ENCODE measurements around the gene STXBP6. TPM values are rescaled to one million over a fixed set of nuclear protein-coding genes. Genes with fewer than 3 reads are reported as not detected.
"Not testable (repeated sequence)": the region's sequence is repeated elsewhere in the genome, so short reads cannot be mapped to it uniquely, and the experiment has no call there.

The STXBP6 gene
- total RNA-seq, 2 experiments from 2014 or later = not detected

- ATAC-seq (ENCODE audit: poor library complexity) = no peak
- POLR2A ChIA-PET = no interaction called here
Measured at GRCh38 chr14:24964048-24964447, 85.9 kb downstream of the STXBP6 start.

GRCh38 chr14:24962118-24962517 is 87.8 kb downstream of the STXBP6 start:
- H3K4me1 ChIP-seq (ENCODE audit: insufficient read depth, low read length); DNase-seq; H3K9me3 ChIP-seq (ENCODE audit: control insufficient read depth in 1 of 2, insufficient read depth in 1 of 2, low read length in 2 of 2); H3K9me3 Mint-ChIP-seq; H3K27me3 ChIP-seq (ENCODE audit: control insufficient read depth in 1 of 2, insufficient read depth in 2 of 2, low read length in 2 of 2); H3K4me3 Mint-ChIP-seq; H3K4me1 Mint-ChIP-seq (ENCODE audit: low read depth); H3K27ac ChIP-seq (ENCODE audit: low read depth in 1 of 2, low read length in 2 of 2); intact Hi-C loops (cut with DNase I, micrococcal nuclease); H3K36me3 ChIP-seq (ENCODE audit: insufficient read depth, low read length); H3K27ac Mint-ChIP-seq; CTCF ChIA-PET; POLR2A ChIA-PET; ATAC-seq (ENCODE audit: poor library complexity); H3K36me3 Mint-ChIP-seq (ENCODE audit: low read depth); H3K4me3 ChIP-seq (ENCODE audit: low read length): not testable (repeated sequence)
- peaks cover 23% of the 10 kb centered on the region for H3K27me3 Mint-ChIP-seq

More at GRCh38 chr14:24964048-24964447, 85.9 kb downstream of the STXBP6 start:
- H3K27ac Mint-ChIP-seq = no peak overlapping the region
- no peak overlapping the region for H3K27ac ChIP-seq (ENCODE audit: low read depth in 1 of 2, low read length in 2 of 2)
- H3K9me3 ChIP-seq (ENCODE audit: control insufficient read depth in 1 of 2, insufficient read depth in 1 of 2, low read length in 2 of 2) = no peaks in the 10 kb centered on the region
- peaks cover 0 to 11% of the 10 kb centered on the region in 2 experiments for H3K27me3 ChIP-seq (ENCODE audit: control insufficient read depth in 1 of 2, insufficient read depth in 2 of 2, low read length in 2 of 2)
- H3K4me1 ChIP-seq (ENCODE audit: insufficient read depth, low read length) = no peaks in the 10 kb centered on the region
- no peak overlapping the region for H3K4me3 Mint-ChIP-seq
- no peaks in the 10 kb centered on the region for H3K36me3 Mint-ChIP-seq (ENCODE audit: low read depth)
- H3K4me1 Mint-ChIP-seq (ENCODE audit: low read depth) = no peaks in the 10 kb centered on the region
- peaks cover 20% of the 10 kb centered on the region for H3K27me3 Mint-ChIP-seq
- no peaks in the 10 kb centered on the region for H3K36me3 ChIP-seq (ENCODE audit: insufficient read depth, low read length)
- H3K9me3 Mint-ChIP-seq = no peaks in the 10 kb centered on the region
- no peak overlapping the region for H3K4me3 ChIP-seq (ENCODE audit: low read length)
- CTCF ChIA-PET = interaction anchor here (0.6 kb wide), 1 partner anchor 372 kb away, joined by 3 read pairs; no protein-coding TSS in a partner anchor
- DNase-seq = no peak
- TF ChIP-seq, protein P1, sequence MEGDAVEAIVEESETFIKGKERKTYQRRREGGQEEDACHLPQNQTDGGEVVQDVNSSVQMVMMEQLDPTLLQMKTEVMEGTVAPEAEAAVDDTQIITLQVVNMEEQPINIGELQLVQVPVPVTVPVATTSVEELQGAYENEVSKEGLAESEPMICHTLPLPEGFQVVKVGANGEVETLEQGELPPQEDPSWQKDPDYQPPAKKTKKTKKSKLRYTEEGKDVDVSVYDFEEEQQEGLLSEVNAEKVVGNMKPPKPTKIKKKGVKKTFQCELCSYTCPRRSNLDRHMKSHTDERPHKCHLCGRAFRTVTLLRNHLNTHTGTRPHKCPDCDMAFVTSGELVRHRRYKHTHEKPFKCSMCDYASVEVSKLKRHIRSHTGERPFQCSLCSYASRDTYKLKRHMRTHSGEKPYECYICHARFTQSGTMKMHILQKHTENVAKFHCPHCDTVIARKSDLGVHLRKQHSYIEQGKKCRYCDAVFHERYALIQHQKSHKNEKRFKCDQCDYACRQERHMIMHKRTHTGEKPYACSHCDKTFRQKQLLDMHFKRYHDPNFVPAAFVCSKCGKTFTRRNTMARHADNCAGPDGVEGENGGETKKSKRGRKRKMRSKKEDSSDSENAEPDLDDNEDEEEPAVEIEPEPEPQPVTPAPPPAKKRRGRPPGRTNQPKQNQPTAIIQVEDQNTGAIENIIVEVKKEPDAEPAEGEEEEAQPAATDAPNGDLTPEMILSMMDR (IDR thresholded peaks at IDR 0.05) = no peak
- intact Hi-C loops (cut with DNase I, micrococcal nuclease) = no loop called here

DNA sequence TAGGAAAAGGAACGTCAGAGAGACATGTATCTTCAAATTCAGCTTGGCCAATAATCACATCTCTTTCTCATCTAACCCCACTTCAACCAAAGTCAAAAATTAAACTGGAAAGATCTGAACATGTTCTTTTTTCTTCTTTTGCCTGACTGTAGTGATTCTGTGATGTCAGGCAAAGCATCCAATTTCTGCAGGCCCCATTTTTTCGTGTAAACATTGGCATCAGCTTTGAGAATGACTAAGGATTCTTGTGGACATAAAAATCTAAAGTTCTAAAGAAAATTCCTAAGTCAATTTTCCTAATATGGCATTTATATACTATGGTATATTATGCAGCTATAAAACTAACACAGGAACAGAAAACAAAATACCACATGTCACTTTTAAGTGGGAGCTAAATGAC is 89.1 kb downstream of the STXBP6 start:
- ATAC-seq (ENCODE audit: poor library complexity) (no peak), DNase-seq (no peak)
- Histone ChIP-seq H3K4me3 (ENCODE audit: low read length) (no peak overlapping the region), H3K36me3 (ENCODE audit: insufficient read depth, low read length) (no peaks in the 10 kb centered on the region), H3K9me3 (ENCODE audit: control insufficient read depth in 1 of 2, insufficient read depth in 1 of 2, low read length in 2 of 2) (no peaks in the 10 kb centered on the region), H3K27ac (ENCODE audit: low read depth in 1 of 2, low read length in 2 of 2) (no peak overlapping the region), H3K4me1 (ENCODE audit: insufficient read depth, low read length) (no peaks in the 10 kb centered on the region), H3K27me3 (ENCODE audit: control insufficient read depth in 1 of 2, insufficient read depth in 2 of 2, low read length in 2 of 2) (no peaks in the 10 kb centered on the region)
- no peaks in the 10 kb centered on the region for H3K4me1 Mint-ChIP-seq (ENCODE audit: low read depth)
- H3K27ac Mint-ChIP-seq = no peak overlapping the region
- ChIA-PET CTCF (no interaction called here), POLR2A (no interaction called here)
- intact Hi-C loops (cut with DNase I, micrococcal nuclease) = no loop called here
- no peaks in the 10 kb centered on the region for H3K36me3 Mint-ChIP-seq (ENCODE audit: low read depth)
- peaks cover 17% of the 10 kb centered on the region for H3K27me3 Mint-ChIP-seq
- TF ChIP-seq, protein P1 (IDR thresholded peaks at IDR 0.05) = no peak
- no peaks in the 10 kb centered on the region for H3K9me3 Mint-ChIP-seq
- no peak overlapping the region for H3K4me3 Mint-ChIP-seq

DNA sequence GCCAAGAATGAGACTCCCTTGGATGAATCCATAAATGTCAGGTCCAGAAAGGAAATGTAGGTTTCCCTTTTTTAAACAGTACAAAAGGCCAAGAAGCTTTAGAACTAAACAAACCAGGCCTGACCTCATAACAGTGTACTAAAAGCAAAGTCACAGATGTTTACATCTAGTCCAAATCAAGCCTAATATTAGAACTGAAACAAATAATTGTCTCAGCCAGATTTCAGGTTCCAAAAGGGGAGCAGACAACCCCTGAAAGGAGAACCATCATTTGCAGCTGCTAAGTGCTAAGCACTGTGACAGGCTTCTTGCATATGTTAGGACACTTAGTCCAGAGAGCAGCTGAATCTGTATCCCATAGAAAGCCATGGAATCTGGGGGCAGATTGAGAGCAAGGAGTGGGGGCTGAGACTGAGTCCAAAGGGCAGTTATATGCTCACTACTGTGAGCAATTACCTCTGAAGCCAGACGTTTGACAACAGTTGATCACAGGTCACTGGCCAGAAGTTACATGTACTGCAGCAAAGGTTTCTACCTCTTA is 90.1 kb downstream of the STXBP6 start:
- H3K4me3 ChIP-seq (ENCODE audit: low read length) = no peak overlapping the region
- H3K36me3 ChIP-seq (ENCODE audit: insufficient read depth, low read length) = no peaks in the 10 kb centered on the region
- H3K4me1 Mint-ChIP-seq (ENCODE audit: low read depth) = no peaks in the 10 kb centered on the region
- H3K4me1 ChIP-seq (ENCODE audit: insufficient read depth, low read length) = no peaks in the 10 kb centered on the region
- no peak for ATAC-seq (ENCODE audit: poor library complexity)
- no peaks in the 10 kb centered on the region for H3K9me3 Mint-ChIP-seq
- no peaks in the 10 kb centered on the region for H3K36me3 Mint-ChIP-seq (ENCODE audit: low read depth)
- no peak overlapping the region for H3K27ac ChIP-seq (ENCODE audit: low read depth in 1 of 2, low read length in 2 of 2)
- H3K9me3 ChIP-seq (ENCODE audit: control insufficient read depth in 1 of 2, insufficient read depth in 1 of 2, low read length in 2 of 2) = no peaks in the 10 kb centered on the region
- H3K4me3 Mint-ChIP-seq = no peak overlapping the region
- POLR2A ChIA-PET = no interaction called here
- H3K27me3 Mint-ChIP-seq = peaks cover 22% of the 10 kb centered on the region
- H3K27me3 ChIP-seq (ENCODE audit: control insufficient read depth in 1 of 2, insufficient read depth in 2 of 2, low read length in 2 of 2) = no peaks in the 10 kb centered on the region
- H3K27ac Mint-ChIP-seq = no peak overlapping the region
- TF ChIP-seq, protein P1 (IDR thresholded peaks at IDR 0.05) = no peak
- intact Hi-C loops (cut with DNase I, micrococcal nuclease) = no loop called here
- no peak for DNase-seq
- CTCF ChIA-PET = interaction anchor here (0.6 kb wide), 1 partner anchor 182 kb away, joined by 5 read pairs; no protein-coding TSS in a partner anchor

All from CD4-positive, alpha-beta T cell (primary cell).